Left renal cortex interstitium (tissue), 4 donors: Measurements from ENCODE around the gene BEND7. TPM values are rescaled to one million over a fixed set of nuclear protein-coding genes. Genes with fewer than 3 reads are reported as not detected.
A peak's percentile ranks its signal among the peaks of the same experiment; 100 is the strongest.
"Not testable (repeated sequence)": the region's sequence is repeated elsewhere in the genome, so short reads cannot be mapped to it uniquely, and the experiment has no call there.

Experiments
- DNase-seq, 4 donors: peaks; one replicate each; pipeline ENCODE4 v3.0.0-alpha.2; 2013; ENCODE audit warnings: low read depth in 4 of 4, low spot score in 2 of 4, missing footprints in 1 of 4
- polyA plus RNA-seq, 4 donors: library from polyadenylated mRNA; unstranded; fragments of 120-200 nt; gene quantifications; one replicate each; pipeline ENCODE4 v1.2.1, GENCODE V29; 2013; ENCODE audit not compliant: insufficient read length in 4 of 4

The BEND7 gene
- polyA plus RNA-seq, 4 donors = 29.0 to 40.9 (median 33.9) TPM

DNA sequence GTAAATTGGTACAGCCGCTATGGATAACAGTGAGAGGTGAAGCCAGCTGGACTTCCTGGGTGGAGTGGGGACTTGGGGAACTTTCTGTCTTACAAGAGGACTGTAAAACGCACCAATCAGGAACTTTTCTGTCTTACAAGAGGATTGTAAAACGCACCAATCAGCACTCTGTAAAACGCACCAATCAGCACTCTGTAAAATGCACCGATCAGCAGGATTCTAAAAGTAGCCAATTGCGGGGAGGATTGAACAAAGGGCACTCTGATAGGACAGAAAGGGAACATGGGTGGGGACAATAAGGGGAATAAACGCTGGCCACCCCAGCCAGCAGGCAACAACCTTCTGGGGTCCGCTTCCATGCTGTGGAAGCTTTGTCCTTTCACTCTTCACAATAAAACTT is 100.9 kb downstream of the BEND7 start:
- DNase-seq = not testable (repeated sequence)

DNA sequence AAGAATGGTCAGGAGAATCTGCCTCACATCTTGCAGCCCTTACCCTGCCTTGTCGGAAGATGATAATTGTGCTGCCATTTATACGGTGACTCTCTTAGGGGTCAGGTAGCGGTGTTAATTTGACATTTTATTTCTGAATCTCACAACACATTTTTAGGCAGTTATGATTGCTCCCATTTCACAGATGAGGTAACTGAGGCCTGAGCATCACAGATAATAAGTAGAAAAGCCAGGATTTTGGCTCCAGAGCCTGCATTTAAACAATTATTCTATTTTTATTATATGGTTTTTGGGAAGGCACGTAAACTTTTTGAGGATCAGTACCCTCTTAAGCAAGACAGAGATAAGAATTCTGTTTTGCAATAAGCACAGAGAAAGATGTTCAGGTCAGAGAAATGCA is 103.4 kb downstream of the BEND7 start:
- no peak for DNase-seq

DNA sequence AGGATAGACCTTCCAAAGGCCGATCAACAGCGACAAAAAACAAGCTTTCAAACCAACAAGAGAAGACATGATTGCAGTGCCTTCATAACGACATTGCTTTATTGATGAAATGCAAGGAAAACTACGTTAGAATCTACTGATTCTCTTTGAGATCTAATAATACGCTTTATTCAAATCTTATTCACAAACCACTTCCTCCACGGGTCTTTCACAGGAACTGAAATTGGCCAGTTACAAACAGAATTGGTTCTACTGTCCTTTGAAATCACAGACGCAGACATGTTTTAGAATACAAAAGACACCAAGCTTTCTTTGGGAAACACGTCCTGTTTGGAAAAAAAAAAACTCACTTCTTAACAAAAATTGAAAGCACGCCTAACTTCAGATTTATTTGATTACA is 106.0 kb downstream of the BEND7 start:
- no peak for DNase-seq

DNA sequence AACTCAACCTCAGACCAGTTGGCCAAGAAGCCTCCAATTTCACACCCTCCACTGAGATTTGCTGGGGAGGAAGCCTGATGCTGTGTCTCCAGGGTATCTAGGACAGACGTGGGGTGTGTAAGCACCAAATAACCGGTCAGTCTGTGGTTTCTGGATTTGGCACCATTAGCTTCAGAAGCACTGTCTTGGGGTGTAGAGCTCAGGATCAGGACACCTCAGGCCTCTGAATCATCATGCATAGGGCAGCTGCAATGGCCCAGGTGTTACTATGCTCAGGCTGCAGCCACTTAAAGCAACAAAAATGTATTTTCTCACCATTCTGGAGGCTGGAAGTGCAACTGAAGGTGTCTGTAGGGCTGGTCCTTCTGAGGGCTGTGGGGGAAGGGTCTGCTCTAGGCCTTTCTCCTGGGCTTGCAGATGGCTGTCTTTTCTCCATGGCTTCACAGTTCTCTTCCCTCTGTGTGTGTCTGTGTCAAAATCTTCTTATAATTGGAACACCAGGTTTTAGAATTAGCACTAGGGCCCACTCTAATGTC is 107.4 kb downstream of the BEND7 start:
- no peak for DNase-seq

DNA sequence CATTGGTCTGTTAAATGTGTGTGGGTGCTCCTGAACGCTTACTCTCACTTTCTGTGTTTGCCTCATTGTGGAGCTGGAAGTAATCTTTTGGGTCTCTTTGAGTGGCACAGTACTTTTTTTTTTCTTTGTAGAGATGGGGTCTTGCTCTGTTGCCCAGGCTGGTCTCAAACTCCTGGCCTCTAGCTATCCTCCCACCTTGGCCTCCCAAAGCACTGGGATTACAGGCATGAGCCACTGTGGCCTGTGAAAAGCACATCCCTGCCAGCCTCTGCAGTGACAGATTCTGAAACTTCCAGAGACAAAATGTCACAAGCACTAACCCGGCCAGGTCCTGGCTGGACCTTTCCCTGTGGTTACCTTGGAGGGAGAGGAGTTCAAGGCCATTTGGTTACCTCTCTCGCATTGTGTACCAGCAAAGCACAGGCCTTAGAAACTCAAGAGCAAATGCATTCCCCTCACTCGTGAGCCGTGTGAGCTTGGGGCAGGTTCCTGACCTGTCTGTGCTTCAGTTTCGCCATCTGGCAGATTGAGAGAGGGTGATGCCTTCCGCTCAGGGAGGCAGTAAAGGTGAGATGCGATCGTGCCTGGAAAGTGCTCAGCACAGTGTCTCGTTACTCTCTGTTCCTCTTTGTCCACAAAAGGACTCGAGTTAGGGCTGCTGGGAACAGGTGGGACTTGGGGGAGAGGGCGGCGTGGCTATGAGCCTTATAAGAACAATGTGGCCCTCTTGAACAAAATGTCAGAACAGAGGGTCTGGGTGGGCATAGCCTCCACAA is 108.1 kb downstream of the BEND7 start:
- no peak for DNase-seq

DNA sequence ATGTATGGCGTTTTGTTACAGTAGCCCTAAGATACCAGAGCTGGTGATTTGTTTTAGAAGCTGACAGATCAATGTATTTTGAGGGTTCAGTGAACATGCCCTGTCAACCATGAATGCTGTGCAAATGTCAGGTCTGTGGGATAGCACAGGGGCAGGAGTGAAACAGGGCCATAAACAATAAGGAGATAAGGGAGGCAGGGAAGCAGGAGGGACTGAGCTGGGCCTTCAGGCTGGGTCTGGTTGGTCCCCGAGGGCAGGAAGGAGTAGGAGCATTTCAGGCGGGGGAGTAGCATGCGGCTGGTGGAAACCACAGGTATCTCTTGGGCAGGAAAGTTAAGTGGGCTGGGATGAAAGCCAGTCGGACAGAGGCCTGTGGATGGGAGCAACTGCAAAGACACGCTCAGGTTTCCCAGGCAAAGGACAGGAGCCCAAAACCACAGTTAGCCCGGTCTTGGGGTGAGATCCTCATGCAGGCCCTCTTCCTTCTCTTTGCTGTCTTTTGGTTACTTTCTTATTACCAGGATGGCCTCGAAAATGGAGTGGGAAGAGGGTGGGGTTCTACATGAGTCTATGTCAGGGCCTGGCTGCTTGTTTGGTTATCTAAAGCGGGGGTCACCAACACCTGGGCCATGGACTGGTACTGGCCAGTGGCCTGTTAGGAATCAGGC is 111.2 kb downstream of the BEND7 start:
- DNase-seq = no peak

DNA sequence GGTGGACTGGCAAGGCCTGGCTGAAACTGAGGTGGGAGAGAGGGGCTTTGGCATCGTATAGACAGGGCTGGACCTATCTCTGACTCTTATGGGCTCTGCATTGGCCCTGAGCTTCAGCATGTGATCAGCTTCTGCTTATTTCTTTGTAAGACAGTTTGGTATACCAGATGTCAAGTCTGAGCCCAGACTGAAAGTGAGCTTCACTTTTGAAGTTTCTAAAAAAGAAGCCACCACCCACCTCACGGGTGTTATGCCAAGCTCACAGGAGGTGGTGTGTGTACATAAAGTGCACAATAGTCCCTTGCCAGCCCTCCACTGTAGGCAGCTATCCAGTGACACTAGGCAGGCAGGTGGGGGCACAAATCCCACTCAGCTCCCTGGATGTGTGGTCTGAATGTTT is 112.1 kb downstream of the BEND7 start:
- no peak for DNase-seq

DNA sequence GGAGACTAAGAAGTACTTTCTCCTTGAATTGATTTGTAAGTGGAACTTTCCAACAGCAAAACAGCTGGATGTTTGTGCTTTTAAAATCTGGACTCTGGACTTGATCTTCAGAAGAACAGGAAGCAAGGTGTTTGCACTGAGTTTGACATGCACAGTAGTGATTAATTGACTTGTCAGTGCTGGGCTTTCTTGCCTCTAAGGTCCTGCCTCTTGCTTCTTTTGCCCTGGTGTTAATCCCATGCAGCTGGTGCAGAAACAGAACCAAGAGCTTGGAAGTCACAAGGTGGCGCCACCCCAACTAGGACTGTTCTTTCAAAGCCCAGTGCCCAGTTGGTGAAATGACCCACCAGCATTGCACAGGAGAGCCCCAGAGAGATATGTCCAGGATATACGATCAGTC is 114.0 kb downstream of the BEND7 start:
- no peak for DNase-seq

DNA sequence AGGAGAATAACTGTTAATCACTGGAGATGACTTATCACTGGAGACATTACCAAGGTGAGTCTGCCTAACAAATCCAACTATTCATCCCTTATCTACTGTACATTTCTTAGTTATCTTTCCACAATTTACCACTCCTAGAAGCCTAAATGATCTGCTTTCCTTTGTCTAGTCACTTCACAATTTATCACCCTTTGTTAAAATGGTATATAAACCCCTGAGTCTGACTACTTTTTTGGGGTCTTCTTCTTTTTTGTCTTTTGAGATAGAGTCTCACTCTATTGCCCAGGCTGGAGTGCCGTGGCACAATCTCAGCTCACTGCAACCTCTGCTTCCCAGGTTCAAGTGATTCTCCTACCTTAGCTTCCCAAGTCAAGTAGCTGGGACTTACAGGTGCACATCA is 114.7 kb downstream of the BEND7 start:
- no peak for DNase-seq

DNA sequence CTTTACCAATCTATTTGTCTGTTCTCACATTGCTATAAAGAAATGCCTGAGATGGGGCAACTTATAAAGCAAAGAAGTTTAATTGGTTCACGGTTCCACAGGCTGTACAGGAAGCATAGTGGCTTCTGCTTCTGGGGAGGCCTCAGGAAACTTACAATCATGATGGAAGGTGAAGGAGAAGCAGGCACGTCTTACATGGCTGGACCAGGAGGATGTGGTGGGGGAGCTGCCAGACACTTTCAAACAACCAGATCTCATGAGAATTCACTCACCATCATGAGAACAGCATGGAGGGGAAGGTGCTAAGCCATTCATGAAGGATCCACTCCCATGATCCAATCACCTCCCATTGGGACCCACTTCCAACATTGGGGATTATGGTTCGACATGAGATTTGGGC is 115.9 kb downstream of the BEND7 start:
- DNase-seq = no peak

DNA sequence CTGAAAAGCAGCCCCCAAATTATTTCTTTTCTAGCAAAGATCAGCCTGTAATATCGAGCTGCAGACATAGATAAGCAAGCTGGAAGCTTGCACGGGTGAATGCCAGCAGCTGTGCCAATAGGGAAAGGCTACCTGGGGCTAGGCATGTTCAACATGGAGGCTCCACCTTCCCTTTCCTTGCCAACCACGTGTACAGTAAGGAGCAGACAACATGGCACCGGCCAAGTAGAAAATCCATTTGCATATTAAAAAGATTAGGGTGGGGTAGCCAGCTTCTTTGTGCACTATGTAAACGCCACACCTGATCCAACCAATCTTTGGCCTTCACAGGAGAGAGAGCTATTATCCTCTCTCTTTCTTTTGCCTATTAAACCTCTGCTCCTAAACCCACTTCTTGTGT is 124.0 kb downstream of the BEND7 start:
- no peak for DNase-seq

DNA sequence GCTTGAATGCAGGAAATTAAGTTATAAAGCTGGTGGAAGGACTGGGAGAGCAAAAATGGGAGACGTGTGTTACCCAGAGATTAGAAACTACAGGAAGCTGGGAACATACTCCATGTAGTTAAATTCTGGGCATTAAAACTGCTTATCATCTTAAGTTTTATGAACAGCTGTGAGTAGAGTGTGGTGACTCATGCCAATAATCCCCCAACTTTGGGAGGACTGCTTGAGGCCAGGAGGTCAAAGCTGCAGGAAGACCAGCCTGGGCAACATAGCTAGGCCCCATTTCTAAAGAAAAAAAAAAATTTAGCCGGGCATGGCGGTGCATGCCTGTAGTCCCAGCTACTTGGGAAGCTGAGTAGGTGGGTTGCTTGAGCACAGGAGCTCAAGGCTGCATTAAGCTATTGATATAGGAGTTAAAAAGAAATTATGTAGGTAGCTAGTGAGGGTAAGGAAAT is 124.5 kb downstream of the BEND7 start:
- DNase-seq = no peak

DNA sequence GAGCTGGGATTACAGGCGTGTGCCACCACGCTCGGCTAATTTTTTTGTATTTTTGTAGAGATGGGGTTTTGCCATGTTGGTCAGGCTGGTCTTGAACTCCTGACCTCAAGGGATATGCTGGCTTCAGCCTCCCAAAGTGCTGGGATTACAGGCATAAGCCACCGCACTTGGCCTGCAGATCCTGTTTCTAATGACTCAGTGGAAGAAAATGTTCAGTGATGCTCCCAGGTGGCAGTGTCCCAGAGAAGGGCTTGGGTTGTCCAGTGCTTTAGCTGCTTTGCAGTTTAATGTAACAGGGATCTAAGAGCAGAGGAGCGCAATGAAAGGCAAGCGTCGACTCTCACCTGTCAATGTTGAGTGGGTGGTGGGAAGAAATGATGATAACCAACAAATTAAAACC is 125.4 kb downstream of the BEND7 start:
- DNase-seq = not testable (repeated sequence)

DNA sequence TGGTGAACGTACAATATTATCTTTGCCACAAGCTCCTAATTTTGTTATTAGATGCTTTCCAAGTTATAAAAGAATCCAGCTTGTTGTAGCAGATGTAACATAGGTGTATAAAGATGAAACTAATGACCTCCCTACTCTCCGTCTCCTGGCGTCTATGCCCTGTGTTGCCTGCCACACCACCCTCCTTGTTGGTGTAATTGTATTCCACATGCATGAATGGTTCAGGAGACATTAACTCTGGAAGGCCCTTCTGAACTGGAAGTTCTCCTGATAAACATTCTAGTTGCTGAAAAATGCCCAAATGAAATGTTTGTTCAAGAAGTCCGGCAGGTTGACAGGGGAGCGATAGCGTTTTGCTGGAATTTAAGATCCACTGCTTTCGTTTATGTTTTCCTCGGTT is 126.8 kb downstream of the BEND7 start:
- peak in 2 of 4 donors; percentile 19 to 41 for DNase-seq

DNA sequence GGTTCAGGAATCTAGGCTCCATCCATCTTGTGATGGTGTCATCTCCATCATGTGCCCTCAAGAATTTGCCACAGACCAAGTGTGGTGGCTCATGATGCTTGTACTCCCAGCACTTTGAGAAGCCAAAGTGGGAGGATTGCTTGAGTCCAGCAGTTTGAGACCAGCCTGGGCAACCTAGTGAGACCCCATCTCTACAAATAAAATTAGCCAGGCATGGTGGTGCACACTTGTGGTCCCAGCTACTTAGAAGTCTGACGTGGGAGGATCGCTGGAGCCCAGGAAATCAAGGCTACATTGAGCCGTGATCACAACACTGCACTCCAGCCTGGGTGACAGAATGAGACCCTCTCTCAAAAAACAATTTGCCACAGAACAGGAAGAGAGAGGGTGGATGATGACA is 127.7 kb downstream of the BEND7 start:
- no peak for DNase-seq

DNA sequence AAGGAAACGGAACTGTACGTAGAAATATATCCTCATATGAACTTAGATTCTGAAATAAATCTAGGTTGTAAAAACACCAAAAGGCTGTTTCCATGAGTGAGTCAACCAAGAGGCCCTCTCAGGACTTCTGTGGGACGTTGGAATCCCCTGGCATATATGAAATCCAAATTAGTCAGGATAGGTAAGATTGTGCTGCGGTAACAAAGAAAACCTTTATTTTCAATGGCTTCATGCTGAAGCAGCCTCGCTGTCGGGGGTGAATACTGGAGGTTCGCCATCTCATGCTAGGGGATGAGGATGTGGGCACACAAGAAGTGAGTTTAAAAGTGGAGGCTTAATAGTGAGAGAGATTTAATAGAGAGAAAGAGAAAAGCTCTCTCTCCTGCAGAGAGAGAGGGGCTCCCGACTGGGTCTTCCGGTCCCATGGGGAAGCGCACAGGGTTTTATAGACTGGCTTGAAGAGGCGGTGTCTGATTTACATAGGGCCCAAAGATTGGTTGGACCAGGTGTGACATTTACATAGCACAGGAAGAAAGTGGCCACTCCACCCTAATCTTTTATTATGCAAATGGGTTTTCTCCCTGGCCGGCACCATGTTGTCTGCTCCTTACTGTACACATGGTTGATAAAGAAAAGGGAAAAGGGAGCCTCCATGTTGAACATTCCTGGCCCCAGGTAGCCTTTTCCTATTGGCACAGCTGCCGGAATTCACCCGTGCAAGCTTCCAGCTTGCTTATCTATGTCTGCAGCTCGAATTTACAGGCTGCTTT is 128.4 kb downstream of the BEND7 start:
- no peak for DNase-seq

DNA sequence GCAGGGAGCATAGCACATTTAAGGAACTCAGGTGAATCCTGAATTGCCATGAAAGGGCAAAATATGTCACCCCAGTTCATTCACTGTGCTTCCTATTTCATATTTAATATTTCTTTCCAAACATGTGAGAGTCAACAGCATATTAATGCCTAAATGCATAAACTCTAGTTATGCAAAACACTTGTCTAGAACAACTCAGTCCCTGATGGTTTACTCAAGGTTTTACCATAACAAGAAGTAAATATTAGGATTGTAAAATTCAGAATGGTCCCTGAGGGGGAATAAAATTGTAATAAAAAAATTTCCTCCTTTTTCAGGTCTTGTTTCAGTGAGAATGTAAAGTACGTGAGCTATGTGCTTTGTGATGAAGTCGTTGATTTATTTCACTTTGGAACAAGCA is 129.1 kb downstream of the BEND7 start:
- no peak for DNase-seq

DNA sequence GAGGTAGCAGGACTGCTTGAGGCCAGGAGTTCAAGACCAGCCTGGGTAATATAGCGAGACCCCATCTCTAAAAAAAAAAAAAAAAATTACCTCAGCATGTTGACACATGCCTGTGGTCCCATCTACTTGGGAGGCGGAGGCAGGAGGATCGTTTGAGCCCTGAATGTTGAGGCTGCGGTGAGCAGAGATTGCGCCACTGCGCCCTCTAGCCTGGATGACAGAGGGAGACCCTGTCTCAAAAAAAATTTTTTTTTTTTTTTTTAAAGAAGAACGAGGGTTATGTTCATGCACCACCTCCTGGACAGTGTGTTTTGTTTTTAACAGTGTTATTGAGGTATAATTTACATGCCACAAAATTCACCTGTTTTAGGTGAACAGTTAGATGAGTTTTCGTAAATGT is 129.6 kb downstream of the BEND7 start:
- DNase-seq = no peak

DNA sequence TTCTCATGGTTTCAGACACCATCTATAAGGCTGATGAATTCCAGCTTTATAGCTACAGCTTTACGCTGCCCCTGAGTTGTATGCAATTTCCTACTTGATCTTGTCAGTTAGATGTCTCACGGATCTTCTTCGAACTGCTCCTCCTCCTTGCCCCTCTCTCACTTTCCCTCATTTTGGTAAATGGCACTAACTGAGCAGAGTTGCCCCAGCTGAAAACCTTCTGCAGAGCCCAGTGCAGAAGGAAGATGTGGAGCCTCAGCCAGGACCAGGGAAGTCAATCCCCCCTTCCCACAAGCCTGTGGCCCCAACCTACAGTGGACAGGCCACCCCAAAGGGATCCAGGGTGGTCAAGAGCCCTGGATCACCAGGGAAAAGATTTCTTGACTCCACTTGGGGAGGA is 131.8 kb downstream of the BEND7 start:
- no peak for DNase-seq

DNA sequence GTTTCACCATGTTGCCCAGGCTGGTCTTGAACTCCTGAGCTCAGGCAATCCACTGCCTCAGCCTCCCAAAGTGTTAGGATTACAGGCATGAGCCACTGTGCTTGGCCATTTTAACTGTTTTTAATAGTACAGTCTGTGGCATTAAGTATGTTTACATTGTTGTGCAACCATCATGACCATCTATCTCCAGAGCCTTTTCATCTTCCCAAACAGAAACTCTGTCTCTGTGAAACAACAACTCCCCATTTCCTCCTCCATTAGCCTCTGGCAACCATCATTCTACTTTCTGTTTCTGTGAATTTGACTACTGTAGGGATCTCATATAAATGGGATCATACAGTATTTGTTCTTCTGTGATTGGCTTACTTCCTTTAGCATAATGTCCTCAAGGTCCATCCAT is 132.4 kb downstream of the BEND7 start:
- DNase-seq = no peak

DNA sequence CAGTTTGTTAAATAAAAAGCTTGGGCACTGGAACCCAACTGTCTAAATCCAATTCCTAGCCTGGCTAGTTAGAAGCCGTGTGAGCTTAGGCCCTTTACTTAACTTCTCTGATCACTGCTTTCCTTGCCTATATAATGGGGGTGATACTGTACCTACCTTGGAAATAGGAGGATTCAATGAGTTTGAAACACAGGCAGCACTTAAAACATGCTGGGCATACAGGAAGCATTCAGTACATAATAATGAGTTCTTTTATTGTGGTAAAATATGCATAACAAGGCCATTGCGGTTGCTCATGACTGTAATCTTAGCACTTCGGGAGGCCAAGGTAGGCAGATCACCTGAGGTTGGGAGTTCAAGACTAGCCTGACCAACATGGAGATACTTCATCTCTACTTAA is 133.3 kb downstream of the BEND7 start:
- DNase-seq = no peak
